GM19099 (cell line): ENCODE data around the gene RUNX1.

Source experiments
- POLR2A ChIP-seq: IDR thresholded peaks from 3 replicates; pipeline ENCODE4 v1.6.1; 2011; ENCODE audit warnings: low read depth; ENCODE audit not compliant: insufficient read length; ENCODE audit errors: extremely low read depth

Gene RUNX1

DNA sequence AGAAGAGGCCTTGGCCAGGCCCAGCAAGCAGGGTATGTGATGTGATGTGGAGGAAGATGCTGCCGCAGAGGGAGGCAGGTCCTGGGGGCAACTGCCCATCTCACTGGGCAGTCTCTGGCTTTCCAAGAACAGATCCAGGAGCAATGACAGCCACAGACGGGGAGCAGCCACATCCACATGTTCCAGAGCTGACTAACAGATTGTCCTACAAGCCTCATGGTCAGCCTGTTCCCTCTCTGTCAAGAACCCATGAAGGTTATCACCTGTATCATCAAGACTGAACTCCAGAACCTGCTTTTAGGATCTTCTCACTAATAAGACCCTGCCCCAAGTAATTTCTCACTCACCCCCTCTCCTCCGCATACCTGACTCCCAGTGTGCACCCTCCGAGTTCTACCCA is 187.8 kb downstream of the RUNX1 start:
- no peak for TF ChIP-seq POLR2A

GRCh38 chr21:34859976-34860653 is 189.0 kb downstream of the RUNX1 start:
- TF ChIP-seq POLR2A, result no peak

DNA sequence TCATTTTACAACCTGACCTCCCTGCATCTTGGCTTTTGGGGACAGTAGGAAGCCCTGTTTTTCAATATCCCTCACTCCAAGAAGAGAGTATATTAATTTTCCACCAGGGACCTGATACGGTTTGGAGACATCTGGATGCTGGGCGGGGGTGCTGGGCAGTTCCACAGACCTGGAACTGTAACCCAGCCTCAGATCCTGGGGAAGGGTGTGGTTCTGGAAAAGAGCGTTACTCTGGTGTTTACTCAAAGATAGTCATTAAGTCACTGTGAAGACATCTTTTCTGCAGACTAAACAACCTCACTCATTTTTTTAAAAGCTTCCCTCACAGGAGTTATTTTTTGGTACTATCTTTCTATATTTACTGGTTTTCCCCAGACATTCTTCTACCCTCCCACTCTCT is 190.5 kb downstream of the RUNX1 start:
- no peak for TF ChIP-seq POLR2A

DNA sequence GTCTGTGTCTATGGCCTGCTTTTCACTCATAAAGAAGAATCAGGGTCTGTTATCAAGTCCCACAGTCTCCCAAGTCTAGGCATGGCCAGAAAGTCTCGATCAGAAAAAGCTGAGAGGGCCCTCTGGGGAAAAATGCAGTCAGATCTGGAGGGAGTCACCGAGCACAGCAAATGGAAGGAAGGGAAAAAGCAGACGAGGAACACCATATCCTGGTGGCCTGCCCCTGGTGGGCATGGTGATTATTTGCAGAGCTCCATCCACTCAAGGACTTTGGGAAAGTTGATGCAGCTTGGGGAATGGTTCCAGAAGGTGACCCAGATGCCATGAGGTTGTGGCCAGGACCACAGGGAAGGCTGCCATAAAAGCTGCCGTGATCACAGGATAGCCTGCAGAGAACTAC is 191.2 kb downstream of the RUNX1 start:
- TF ChIP-seq POLR2A, result no peak

DNA sequence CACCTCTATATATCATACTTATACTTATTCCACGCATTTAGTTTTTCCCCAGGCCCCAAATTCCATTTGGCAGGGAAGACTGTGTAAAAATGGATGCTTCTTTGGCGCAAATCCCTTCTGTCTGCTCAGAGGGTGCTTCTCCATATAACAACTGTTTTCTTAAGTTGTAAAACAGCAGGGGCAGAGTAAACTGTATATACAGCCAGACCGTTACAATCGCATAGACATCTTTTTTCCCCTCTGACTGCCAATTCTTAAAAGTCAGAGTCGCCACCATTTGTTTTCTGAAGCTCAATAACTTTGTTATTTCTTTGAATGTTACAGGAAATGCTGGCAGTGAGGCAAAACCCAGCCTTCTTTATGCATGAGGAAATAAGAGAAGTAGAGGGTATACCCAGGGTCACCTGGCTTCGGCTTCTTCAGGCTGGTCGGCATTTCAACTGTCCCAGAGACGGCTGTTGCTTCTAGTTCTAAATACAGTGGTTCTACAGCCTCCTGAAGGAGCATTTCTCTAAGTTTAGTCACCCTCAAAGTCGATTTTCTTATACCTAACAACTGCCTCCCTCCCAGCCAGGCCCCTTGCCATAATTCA is 191.9 kb downstream of the RUNX1 start:
- TF ChIP-seq POLR2A, result no peak

DNA sequence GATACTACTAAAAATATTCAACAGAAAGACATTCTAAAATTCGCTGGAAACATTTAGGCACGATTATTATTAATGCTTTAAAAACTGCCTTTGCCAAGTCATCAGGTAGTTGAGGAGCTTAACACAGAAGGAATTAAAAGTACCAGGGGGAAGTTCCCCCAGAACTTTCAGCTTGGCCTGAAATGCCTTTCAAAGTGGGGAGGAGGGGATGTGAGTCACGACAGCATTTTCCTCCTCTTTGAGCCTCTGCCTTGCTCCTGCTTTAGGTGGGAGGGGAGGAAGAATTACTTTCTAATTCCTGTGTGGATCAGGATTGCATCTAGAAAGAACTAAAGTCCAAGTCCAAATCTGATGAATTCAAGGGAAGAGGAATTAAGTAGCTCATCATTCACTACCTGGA is 196.7 kb downstream of the RUNX1 start:
- TF ChIP-seq POLR2A, result no peak

DNA sequence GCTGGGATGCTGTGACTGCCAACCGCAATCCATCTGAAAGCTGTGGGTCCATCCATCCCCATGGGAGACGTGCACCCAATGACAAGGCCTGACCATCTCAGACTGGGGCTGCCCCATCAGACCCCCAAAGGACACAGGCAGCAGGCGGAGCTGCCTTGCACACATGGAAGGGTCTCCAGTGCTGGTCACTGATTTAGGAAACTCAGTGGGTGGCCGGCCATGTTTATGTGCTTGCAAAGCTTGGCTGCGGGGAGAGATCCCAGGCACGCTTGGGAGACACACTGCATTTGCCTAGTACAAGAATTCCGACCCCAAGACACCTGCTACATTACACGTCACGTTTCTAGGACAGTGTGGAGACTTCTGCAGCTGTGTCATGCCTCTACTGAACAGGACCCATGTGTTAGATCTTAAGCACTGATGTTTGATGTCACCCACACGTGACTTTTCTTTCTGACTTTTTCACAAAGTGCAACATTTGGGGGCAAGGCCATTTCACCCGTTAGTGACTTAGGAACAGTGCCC is 198.9 kb downstream of the RUNX1 start:
- no peak for TF ChIP-seq POLR2A

DNA sequence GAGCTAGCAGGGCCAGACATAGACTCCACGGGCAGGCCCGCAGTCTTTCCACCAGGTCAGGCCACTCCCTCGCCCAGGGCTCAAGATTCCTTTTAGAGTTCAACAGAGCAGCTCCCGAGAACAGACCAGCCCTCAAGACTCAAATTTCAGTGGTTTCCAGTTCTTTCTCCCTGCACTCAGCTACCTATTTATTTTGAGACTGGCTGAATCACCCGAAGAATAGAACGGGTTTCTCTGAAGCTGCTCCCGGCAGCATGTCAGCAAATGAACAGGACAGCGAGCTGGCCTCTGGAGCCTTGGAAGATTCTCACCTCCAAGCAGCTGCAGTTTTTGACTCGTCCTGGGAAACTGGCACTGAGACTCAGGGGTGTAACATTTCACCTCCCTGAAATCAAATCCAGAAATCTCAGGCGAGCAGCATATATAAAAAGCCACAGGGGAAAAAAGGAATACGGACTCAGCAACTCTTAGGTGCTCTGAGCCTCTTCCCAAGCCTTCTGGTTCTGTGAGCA is 202.4 kb downstream of the RUNX1 start:
- no peak for TF ChIP-seq POLR2A

DNA sequence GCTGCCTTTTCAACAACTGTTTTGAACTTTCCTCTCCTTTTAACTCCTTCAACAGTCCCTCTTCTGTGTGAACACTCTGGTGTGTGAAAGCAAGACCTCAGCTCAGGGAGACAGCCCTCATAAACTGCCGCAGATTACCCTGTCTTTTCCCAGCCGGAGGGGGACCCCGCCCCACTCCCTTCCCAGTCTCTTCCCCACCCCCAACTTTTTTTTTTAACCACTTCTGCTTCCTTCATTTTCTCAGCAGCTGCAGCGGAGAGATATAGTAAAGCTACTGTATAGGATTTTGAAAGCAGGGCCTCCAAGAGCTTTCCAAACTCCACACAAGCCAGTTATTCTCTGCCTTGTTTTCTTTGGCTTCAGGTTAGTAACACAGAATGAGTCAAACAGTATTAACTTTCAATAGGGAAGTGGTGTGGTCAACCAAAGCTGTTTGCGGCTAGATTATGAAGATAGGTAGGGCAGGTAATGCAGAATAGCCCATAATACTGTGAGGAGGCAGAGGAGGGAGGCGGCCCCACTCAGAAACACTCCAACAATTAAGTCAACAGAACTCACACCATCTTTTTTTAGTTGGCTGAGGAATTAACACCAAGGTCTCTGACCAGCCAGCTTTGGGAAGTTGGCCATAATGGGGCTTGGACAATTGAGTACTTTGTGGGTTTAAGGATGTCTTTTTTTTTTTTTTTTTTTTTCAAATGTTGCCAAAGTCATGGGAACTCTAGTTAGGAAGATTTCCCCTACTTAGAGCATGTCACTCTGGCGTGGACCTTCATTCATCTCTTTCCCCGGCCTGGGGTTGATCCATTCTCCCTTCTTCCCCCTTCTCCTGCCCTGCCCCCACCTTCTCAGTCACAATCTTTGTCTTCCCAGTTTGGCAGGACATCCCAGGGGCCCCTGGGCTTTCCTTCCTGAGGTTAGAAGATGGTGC is 203.3 kb downstream of the RUNX1 start:
- TF ChIP-seq POLR2A, result no peak

DNA sequence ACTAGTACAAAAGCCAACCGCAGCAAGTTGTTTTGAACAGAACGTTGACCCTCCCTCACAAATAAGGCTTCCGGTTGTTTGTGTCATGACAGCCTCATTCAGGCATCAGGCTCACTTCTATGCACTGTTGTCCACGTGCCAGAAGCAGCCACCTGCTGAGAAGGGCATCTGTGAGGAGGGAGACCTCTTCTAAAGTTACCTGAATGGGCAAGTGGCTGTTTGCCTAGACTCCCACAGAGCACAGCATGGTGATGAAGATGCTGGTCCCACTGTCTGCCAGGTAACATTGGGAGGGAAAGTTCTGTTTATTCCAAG is 204.2 kb downstream of the RUNX1 start:
- TF ChIP-seq POLR2A, result no peak

GRCh38 chr21:34844013-34844923 is 204.8 kb downstream of the RUNX1 start:
- no peak for TF ChIP-seq POLR2A

GRCh38 chr21:34843562-34843961 is 205.5 kb downstream of the RUNX1 start:
- TF ChIP-seq POLR2A, result no peak

DNA sequence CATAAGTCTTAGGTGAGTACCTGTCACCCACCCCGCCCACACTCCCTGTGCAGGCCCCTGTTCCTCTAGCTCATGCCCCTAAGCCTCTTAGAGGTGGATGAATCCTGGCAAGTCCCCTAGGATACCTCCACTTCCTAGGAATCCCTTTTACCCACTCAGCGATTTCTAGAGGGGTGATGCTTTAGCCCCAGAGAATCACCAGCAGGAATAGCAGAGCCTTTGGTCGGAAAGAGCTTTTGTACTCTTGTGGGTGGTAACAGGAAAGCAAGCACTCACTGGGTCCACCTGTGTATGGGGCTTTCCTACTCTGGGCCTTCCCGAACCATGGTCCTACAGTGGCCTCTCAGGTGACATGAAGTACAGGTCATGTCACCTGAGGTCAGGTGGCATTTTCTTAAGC is 207.9 kb downstream of the RUNX1 start:
- TF ChIP-seq POLR2A, result no peak

DNA sequence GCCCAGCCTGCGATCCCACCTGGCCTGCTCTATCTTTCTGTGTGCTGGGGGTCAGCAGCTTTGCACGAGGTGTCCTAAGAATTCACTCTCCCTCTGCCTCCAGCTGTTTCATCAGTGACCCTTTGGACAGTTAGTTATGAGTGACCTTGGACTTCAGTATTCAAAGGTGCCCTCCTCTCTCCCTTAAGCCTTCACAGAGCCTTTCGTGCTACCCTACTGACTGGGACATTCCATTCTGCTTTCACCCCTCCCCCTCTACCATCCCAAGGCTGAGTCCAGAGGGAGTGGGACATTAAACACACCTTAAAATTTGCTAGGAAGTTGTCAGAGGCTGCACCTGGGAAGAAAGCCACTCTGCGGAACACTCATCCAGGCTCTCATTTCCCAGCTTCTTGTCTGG is 208.4 kb downstream of the RUNX1 start:
- no peak for TF ChIP-seq POLR2A
